HG02642 (cell line): ENCODE measurements around the gene ANKLE1.
A peak's percentile ranks its signal among the peaks of the same experiment; 100 is the strongest.

Experiments
- ATAC-seq: cut with Tn5 transposase; IDR thresholded peaks from one replicate; pipeline ENCODE4 v1.9.1; 2021; ENCODE audit warnings: mild to moderate bottlenecking; ENCODE audit not compliant: unreplicated experiment, poor library complexity

The ANKLE1 gene

DNA sequence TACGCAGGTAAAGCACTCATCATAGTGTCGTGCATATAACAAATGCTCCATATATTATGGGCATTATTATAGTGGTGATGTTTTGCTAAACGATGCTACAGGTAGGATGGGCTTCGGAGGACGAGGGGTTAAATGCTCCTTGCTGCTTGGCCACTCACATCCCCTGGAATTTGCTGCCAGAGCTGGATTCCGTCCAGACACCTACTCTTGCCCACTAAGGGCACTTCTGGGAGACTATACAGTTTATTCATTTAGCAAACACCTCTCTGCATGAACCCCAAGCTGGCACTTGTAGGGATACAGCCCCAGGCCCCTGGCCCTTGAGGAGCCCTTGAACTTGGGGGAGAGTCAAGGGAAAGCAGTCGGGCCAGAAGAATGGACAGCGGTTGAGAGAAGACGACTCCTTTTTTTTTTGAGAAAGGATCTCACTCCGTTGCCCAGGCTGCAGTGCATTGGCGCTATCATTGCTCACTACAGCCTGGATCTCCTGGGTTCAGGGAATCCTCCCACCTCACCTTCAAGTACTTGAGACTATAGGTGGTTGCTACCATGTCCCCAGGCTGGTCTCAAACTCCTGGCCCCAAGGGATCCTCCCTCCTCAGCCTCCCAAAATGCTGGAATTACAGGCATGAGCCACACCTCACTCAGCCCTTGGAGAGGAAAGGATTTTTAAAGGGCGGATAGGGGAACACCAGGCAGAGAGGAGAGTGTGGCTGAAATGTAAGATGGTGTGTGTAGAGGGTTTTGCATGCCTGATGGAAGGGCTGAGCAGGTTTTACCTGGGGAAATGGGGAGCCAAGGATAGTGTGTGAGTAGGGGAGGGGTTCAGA, 22.9 kb downstream of the ANKLE1 start:
- no peak for ATAC-seq

DNA sequence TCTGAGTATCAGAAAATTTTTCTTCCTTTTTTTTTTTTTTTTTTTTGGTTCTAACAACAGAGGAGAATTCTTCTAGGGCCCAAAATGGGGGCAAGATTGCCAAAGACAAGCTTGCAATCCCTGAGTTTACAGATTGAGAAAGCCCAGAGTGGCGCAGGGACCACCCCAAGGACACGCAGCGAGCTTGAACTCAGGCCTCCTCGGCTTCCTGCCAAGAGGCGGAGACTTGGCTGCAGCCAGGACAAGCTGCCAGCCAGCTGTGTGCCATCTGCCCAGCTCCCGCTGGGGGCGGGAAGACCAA, 23.5 kb downstream of the ANKLE1 start:
- ATAC-seq, result no peak

DNA sequence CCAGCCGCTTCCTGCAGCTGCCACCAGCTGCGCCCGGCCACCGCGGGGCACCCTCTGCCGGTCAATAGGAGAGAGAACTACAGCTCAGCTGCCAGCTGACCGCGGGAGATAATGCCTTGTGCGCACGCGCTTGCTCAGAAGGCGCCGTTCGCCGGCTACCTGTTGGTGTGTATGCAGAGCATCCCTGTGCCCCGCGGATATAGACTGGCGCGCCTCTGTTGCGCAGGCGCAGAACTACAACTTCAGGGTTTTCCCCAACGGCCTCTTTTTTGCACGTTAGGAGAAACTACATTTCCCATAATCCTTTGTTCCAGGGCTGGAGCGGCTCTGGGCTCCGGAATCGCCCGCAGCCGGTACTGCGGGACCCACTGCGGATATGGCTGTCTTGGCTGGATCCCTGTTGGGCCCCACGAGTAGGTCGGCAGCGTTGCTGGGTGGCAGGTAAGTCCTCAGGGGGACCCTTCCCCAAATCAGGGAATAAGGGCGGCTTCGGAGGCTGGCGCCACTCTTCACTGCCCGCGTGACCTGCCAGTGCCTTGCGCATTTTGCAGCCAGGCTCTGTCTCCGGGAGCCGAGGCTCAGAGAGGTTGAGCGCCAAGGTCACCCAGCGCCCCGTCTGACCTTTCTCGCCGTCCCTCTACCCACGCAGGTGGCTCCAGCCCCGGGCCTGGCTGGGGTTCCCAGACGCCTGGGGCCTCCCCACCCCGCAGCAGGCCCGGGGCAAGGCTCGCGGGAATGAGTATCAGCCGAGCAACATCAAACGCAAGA, 24.0 kb downstream of the ANKLE1 start, which contains the start of gene MRPL34:
Gene MRPL34, plus strand, starts transcription at position 356 of the 768 bp plus-strand sequence. Its CDS starts 21 bp downstream, at position 377.
- peak; percentile 71 for ATAC-seq

DNA sequence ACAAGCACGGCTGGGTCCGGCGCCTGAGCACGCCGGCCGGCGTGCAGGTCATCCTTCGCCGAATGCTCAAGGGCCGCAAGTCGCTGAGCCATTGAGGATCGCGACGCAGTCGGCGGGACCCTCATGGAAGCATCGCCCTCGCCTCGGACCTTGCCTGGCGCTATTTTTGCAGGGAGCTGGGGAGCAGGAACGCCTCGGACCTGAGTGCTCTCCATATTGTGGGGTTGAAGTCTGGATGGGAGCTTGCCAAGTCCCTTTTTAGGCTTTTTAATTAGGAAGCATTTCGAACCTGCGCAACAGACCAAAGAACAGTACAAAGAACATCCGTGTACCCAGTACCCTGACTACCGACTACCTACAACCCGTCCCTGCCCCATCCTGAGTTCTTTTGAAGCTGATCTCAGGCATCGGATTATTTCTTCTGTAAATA, 24.6 kb downstream of the ANKLE1 start:
- ATAC-seq, result no peak

DNA sequence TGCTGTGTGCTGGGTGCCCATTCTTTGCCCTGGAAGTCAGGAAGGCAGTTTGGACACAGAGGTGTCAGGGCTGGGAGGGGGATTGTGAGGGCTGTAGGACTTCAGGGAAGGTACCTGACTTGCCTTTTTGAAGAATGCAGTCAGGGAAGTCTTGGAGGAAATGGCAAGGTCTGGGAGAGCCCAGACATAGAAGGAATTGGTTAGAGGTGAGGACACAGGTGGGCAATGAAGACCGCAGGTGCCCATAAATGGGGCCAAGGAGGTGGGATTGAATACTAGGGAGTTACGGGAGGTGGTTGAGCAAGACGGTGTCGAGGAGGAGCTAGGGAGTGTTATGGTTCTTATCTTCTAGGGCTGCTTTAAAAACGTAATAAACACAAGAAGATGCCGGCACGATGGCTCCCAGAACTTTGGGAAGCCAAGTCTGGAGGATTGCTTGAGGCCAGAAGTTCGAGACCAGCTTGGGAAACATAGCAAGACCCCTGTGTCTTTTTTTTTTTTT, 26.2 kb downstream of the ANKLE1 start:
- no peak for ATAC-seq

DNA sequence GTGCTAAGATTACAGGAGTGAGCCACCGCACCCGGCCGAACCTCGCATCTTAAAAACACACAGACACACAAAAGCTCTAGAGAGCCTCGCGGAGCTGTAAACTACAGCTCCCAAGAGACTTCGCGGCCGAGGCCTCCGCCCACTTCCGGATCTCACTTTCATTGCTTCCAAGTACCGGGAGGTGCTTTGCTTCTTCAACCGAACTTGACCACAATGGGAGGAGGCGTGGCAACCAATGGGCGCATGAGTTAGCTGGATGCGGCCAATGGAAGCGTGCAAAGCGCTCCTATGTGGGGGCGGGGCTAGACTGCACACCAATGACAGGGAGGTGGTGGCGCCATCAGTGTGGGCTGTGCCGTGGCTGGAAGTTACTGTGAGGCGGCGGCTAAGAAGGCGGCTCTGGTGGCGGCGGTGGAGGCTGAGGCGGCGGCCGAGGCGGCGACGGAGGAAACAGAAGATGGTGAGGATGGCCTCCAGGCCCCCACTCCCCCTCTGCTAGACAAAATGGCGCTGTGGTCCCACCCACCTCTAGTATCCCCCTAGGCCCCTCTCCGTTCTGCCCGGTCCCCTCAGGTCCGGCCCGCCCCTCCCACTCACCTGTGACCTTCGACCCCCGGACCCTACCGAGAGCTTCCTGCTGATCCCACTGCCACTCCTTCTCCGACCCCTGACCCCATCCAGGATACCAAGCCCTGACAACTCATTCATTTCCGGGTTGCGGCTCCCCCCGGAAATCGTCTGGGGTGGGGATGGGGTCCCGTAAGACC, 27.7 kb downstream of the ANKLE1 start, which contains the start of gene DDA1:
Gene DDA1, plus strand, starts transcription at position 366 of the 767 bp plus-strand sequence. Its CDS starts 92 bp downstream, at position 458.
- ATAC-seq, result peak; percentile 63

DNA sequence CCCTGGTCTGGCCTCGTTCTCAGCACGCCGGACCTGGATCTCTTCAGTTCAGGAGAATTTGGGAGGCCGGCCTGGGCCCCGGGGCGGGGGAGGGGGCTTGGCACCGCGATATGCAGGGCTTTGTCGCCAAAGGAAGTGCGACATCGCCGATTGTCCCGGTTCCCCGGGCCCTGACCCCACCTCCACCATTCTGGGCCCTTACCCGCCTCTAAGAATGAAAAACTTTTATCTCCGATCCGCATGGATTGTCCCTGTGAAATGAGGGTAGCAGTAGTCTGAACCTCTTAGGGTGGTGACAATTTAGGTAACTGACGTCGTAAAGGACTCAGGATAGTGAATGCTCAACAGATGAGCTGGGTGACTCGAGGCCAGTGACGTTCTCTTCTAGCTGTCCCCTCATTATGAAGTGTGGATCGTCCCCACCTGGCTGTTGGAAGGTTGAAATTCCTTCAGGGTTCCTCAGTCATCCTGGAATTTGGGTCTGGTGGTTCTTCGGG, 28.3 kb downstream of the ANKLE1 start:
- ATAC-seq, result no peak

DNA sequence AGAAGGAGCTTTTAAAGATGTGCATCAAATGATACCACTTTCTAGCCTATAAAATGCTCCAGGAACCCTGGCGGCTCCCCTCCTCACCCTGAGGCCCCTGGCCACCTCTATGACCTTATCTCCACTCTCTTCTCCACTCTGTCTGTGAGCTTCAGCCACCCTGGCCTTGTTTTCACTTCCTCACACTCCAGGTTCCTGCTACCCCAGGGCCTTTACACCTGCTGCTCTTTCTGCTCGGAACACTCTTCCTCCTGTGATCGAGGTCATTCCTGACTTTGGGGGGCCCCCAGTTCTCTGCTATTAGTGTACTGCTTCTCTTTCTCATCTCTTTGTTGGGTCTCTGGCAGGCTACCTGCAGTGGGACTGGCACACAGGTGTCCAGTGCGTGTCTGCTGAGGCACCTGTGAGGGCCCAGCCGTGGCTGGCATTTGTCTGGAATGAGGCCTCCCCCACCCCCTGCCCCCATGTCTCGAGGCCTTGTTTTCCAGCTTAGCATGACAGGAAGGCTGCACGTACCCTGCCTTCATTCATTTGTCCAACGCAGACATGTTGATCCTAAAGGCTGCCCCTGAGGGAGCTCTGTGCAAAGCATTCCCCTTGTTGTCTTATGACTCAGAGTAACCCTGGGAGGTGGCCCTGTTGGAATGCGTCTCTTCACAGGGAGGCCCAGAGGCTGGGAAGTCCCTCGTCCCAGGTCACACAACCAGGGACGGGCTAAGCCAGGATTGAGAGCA, 29.9 kb downstream of the ANKLE1 start:
- no peak for ATAC-seq

DNA sequence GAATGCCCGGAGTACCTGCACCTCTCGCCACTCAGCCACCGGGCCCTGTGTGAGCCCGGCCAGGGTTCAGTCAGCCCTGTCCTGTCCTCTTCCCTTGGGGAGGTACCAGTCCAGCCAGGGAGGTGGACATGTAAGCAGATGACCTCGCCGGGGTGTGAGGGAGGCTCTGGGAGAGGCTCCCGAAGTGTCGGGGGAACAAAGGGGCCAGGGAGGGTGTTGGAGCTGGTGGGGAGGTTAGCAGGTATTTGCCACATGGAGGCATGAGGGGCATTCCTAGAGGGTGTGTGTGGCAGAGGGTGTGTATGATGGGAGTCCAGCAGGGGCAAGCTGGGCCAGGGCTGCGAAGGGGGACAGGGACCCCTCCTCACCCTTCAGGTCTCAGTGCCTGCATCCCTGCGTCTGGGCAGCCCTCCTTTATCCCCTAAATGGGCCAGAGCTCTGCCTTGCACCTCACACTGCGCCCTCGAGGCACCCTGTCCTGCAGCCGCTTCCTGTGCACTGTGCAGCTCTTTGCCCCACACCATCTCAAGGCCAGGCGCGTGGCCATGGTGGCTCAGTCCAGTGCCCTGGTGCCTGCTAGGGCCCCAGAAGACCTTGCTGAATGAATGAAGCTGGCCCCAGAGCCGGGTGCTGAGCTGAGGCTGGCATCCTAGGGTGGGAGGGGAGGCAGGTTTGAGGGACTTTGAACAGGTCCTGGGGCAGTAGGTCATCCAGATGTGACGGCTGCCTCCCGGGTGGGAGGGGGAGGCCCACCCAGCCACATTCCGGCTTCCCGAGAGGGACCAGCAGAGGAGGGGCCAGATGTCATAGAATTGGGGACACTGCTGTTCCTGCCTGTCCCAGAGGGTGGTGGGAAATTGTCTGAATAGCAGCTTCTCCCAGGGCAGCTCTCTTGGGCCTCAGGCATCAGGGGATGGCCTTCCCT, 30.8 kb downstream of the ANKLE1 start:
- no peak for ATAC-seq

DNA sequence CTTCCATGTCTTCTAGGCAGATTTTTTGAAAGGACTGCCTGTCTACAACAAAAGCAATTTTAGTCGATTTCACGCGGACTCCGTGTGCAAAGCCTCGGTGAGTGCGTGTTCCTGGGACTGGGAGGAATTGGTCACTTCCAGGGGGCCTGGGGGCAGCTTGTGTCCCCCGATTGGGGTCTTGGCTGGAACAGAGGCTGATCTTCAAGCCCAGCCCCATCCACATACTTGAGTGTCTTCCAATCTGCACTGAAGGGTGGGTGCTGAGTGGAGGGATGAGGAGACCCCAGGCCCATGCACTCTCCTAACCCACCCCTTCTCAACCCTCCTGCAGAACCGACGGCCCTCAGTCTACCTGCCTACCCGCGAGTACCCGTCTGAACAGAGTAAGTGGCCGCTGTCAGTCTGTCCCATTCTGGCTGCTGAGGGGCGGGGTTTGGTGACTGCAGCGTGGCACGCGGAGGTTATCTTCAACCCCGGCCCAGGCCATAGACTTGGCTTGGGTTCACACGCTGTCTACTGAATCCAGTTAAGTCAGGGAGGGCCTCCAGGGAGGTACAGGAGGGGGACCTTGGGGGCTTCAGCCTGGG, 32.4 kb downstream of the ANKLE1 start:
- ATAC-seq, result no peak

DNA sequence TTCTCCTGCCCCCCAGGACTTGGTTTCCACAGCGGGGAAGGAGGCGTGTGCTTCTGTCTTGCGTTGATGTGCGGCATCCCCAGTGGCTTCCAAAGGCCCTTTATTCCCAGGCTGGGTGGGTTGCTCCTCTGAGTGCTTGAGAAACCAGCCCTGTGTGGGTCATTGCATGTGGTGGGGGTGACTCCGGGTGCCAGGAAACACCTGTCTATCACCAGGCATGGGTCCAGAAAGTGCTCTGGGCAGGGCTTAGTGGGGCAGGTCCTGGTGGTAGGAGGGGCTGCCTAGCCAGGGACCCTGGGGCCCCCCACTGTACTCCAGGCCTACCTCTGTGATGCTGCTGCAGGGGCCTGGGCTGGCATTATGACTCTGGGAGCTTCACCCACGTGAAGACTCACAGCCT, 37.3 kb downstream of the ANKLE1 start:
- no peak for ATAC-seq

DNA sequence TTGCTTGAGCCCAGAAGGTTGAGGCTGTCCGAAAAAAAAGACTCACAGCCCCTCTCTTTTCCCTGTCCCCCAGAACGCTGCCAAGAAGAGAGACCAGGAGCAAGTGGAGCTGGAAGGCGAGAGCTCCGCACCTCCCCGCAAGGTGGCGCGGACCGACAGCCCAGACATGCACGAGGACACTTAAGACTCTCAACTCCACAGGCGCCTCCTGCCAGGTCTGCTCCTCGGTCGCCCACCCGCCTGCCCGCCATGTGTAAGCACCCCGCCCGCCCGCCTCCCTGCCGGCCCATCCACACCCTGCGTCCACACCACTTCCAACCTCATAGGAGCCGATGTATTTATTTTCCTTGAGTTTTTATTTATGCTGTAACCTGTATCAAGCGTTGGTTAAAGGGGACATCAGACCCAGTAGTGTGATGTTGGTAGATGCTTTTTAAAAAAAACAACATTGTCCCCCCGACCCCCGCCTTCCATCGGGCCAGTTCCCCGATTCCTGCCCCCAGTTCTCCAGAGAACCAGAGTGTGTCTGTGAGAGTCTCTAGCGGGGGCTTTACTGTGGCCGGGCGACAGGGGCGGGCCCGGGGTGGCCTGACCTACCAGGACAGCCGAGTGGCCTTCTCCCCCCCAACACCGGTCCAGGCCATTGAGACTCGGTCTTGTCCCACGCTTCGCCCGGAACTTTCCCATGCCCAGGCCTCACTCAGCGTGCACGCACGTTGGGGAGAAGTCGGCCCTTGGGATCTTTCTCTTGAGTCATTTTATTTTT, 38.0 kb downstream of the ANKLE1 start:
- no peak for ATAC-seq

DNA sequence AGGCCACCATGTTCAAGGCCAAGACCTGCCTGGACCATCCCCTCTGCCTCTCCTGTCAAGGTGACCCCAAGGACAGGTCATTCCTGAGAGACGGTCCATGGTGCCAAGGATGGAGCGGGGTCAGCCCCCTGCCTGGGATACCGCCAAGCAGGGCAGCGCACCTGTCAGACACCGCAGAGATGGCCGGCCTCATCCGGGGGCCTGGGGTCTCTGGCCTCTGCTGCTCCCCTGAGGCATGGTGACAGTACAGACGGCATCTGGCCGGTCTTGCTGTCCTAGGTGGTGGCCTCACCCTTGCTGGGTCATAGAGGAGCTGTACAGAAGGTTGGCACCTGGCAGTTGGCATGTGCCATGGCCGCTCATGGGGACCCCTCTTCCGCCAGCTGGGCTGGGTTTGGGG, 38.7 kb downstream of the ANKLE1 start:
- ATAC-seq, result no peak

DNA sequence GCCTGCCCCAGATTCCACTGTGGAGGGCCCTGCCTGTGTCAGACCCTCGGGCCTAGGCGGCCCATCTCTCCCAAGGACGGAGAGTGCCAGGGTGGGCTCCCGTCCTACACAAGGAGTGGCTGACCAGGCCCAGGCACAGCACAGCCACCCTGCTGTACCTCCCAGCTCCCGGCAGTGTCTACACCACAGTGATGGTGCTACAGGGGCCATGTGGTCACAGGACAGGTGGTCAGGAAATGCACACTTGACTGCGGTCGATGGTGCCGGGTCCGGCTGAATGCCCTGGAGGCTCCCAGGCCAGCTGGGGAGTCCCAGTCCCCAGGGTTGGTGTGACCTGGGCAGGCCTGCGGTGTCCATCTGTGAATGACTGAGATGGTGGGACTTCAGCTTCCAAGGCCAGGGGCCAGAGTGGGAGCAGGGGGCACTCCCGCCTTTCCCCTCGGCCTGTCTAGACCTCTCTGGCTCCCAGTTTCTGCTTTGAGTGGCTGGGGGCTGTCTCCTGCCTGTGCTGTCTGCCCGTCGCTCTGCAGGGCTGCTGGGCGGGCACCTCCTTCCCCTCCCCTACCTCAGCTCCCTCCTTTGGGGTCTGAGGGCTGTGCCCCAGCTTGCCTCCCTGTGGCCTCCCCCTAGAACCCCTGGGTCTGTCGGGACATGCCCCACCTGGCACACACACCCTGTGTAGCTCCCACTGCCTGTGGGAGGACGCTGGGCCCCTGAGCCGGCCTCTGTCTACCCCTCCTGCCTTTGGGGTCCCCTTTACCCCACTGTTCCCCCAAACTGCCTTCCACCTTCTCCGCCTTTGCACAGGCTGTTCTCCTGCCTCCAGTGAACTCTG, 40.2 kb downstream of the ANKLE1 start:
- ATAC-seq, result no peak

DNA sequence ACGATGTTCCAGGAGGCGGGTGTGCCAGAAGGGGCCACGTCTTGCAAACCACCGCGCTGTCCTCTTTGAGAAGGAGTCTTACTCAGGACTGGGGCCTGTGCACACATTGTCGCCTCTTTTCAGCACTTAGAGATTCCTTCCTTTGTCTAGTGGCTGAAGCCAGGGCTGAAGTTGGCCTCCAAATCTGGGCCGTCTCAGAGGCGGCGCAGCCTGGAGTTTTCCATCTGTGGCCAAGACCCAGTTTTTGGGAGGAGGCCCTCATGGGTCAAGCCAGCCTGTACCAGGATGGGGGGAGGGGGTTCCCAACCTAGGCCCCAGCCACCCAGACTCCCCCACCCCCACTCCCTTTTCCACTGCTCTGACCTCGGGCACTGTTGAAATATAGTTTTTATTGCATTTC, 41.2 kb downstream of the ANKLE1 start:
- ATAC-seq, result no peak

DNA sequence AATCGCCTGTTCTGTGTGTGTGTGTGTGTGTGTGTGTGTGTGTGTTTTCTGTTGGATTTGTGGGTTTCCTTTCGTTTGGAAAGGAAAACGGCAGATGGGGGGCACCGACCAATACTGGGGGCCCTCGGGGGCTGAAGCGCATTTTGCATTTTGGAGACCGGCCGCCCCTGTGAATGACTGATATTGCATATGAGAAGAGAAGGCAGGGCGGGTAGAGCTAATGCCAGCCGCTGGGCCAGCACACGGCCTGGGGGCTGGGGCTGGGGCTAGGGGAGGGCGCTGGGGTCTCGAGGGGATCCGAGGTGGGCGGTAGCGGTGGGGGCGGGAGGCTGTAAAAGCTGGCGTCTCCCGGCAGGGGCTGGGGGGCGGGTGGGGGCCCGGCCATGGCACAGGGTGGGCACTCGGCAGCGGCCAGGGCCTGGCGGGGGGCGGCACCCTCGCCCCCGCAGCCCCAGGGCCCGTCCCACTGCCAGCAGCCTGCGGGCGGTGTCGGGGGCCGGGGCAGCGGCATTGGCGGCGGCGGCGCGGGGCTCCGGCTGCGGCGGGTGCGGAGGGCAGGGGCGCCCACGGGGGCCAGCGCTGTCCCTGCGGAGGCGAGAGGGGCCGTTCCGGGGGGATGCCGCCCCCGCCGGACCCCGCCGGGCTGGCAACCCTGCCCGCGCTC, 41.7 kb downstream of the ANKLE1 start:
- ATAC-seq, result no peak
